OCI-LY1 (cell line): ENCODE measurements around the gene PDCD1LG2.

Source experiments
- CTCF ChIP-seq: fragments of 200-600 bp; sonication (generic), shearing (Covaris generic); IDR thresholded peaks from 2 replicates; pipeline ENCODE4 v1.5.1; 2017; ENCODE audit warnings: mild to moderate bottlenecking, antibody characterized with exemption, low read length, moderate library complexity, mixed read lengths
- EZH2 ChIP-seq: fragments of 200-600 bp; sonication (generic), shearing (Covaris generic); IDR thresholded peaks from 2 replicates; pipeline ENCODE4 v1.8.0; 2017; ENCODE audit warnings: borderline replicate concordance, mixed run types, mild to moderate bottlenecking, antibody characterized with exemption, low read length, moderate library complexity, mixed read lengths

- TF ChIP-seq EZH2 (no peak), CTCF (no peak)
Observed at GRCh38 chr9:5529683-5530221, 19.4 kb downstream of the PDCD1LG2 start.
